SK-N-SH (cell line): Measurements from ENCODE around the gene SPECC1L. TPM values are rescaled to one million over a fixed set of nuclear protein-coding genes. Genes with fewer than 3 reads are reported as not detected.
A peak's percentile ranks its signal among the peaks of the same experiment; 100 is the strongest.

ENCODE experiments used
- CTCF ChIA-PET: fragments of 300-600, 350-600 bp; formaldehyde crosslinking; extraction: SDS; loops from one replicate; lab custom pipeline; 2021; lab: Yijun Ruan, JAX
- POLR2A ChIA-PET: fragments of 350-600 bp; sonication (Branson Sonifier 250); formaldehyde crosslinking; extraction: SDS; loops from one replicate; lab custom pipeline; 2020; ENCODE audit warnings: antibody characterized with exemption, inconsistent platforms; lab: Yijun Ruan, JAX
- DNase-seq: peaks from one replicate; pipeline ENCODE4 v3.0.0; 2012
- H2AFZ ChIP-seq: fragments of 200-600 bp; sonication (generic); 2 replicates; pipeline ENCODE4 v1.8.1; 2016; ENCODE audit warnings: antibody characterized with exemption, mild to moderate bottlenecking, low read depth
- H3F3A ChIP-seq: fragments of 200-600 bp; sonication (generic); replicated peaks from 2 replicates; pipeline ENCODE3; 2016; ENCODE audit warnings: antibody characterized with exemption, mild to moderate bottlenecking; ENCODE audit not compliant: insufficient read depth
- H3K27ac ChIP-seq, 2 experiments: fragments of 200-500 bp in 1 of 2; fragments of 200-600 bp in 1 of 2; sonication (Bioruptor generic) in 1 of 2; sonication (generic), shearing (Covaris generic) in 1 of 2; 2 replicates each; pipeline versions ENCODE4 v1.5.1 to v1.6.1; 2014 to 2016; ENCODE audit warnings: low read depth in 2 of 2, inconsistent platforms in 1 of 2, low read length in 1 of 2, mild to moderate bottlenecking in 1 of 2, mixed read lengths in 1 of 2
- H3K27me3 ChIP-seq: fragments of 200-600 bp; sonication (generic), shearing (Covaris generic); 2 replicates; pipeline ENCODE4 v1.6.1; 2016; ENCODE audit warnings: mixed run types; ENCODE audit not compliant: insufficient read depth
- H3K36me3 ChIP-seq, 2 experiments: fragments of 200-500 bp in 1 of 2; fragments of 200-600 bp in 1 of 2; sonication (Bioruptor generic) in 1 of 2; sonication (generic) in 1 of 2; replicated peaks in 1 of 2; 2 replicates each; pipeline versions ENCODE3 to v1.5.1; 2014 to 2016; ENCODE audit warnings: low read length in 1 of 2, mild to moderate bottlenecking in 1 of 2; ENCODE audit not compliant: insufficient read depth in 2 of 2, control insufficient read depth in 1 of 2
- H3K4me1 ChIP-seq, 2 experiments: fragments of 200-500 bp in 1 of 2; fragments of 200-600 bp in 1 of 2; sonication (Bioruptor generic) in 1 of 2; sonication (generic), shearing (Covaris generic) in 1 of 2; 2 replicates each; pipeline versions ENCODE4 v1.5.1 to v1.6.1; 2014 to 2016; ENCODE audit warnings: low read depth in 1 of 2, low read length in 1 of 2, mixed run types in 1 of 2; ENCODE audit not compliant: insufficient read depth in 2 of 2, control insufficient read depth in 1 of 2
- H3K4me2 ChIP-seq: fragments of 200-600 bp; sonication (generic), shearing (Covaris generic); 2 replicates; pipeline ENCODE4 v1.6.1; 2017; ENCODE audit warnings: mixed run types
- H3K4me3 ChIP-seq, 2 experiments: fragments of 200-500 bp in 1 of 2; fragments of 200-600 bp in 1 of 2; sonication (Bioruptor generic) in 1 of 2; sonication (generic), shearing (Covaris generic) in 1 of 2; 2 replicates each; pipeline versions ENCODE4 v1.5.1 to v1.8.1; 2014 to 2016; ENCODE audit warnings: low read depth in 2 of 2, inconsistent platforms in 1 of 2, low read length in 1 of 2, mild to moderate bottlenecking in 1 of 2, mixed read lengths in 1 of 2, moderate library complexity in 1 of 2
- H3K79me2 ChIP-seq: fragments of 200-600 bp; sonication (generic); 2 replicates; pipeline ENCODE4 v1.8.1; 2017; ENCODE audit warnings: mild to moderate bottlenecking; ENCODE audit not compliant: insufficient read depth
- H3K9ac ChIP-seq: fragments of 200-600 bp; sonication (generic); 2 replicates; pipeline ENCODE4 v1.6.1; 2017; ENCODE audit warnings: mixed run types
- H3K9me2 ChIP-seq: fragments of 200-600 bp; sonication (generic); 2 replicates; pipeline ENCODE4 v1.6.1; 2017; ENCODE audit warnings: mixed run types
- H3K9me3 ChIP-seq: fragments of 200-600 bp; sonication (generic); 2 replicates; pipeline ENCODE4 v1.6.1; 2017; ENCODE audit warnings: mixed run types, mild to moderate bottlenecking, moderate library complexity
- H4K20me1 ChIP-seq: fragments of 200-600 bp; sonication (generic); 2 replicates; pipeline ENCODE4 v1.6.1; 2017; ENCODE audit warnings: mild to moderate bottlenecking, mixed run types; ENCODE audit not compliant: insufficient read depth
- CTCF ChIP-seq: fragments of 200-600 bp; sonication (generic); IDR thresholded peaks from 2 replicates; pipeline ENCODE4 v1.6.1; 2017; ENCODE audit warnings: antibody characterized with exemption, mild to moderate bottlenecking, moderate library complexity
- GABPA ChIP-seq: IDR thresholded peaks from 2 replicates; pipeline ENCODE4 v1.4.0; 2012; ENCODE audit warnings: low read depth, mild to moderate bottlenecking
- GATA2 ChIP-seq: sonication (generic); formaldehyde crosslinking; IDR thresholded peaks from 2 replicates; pipeline ENCODE4 v1.5.0; 2020; ENCODE audit warnings: mild to moderate bottlenecking, missing genetic modification reagents
- MXI1 ChIP-seq: IDR thresholded peaks from 2 replicates; pipeline ENCODE4 v1.6.1; 2012; ENCODE audit warnings: mild to moderate bottlenecking, low read depth, low read length, improper control_type of control experiment
- NFIC ChIP-seq: IDR thresholded peaks from 2 replicates; pipeline ENCODE4 v1.4.0; 2012; ENCODE audit warnings: borderline replicate concordance
- POLR2AphosphoS5 ChIP-seq: IDR thresholded peaks from 2 replicates; pipeline ENCODE4 v1.6.1; 2012; ENCODE audit warnings: low read depth, low read length
- REST ChIP-seq: IDR thresholded peaks from 2 replicates; pipeline ENCODE4 v1.6.1; 2012; ENCODE audit warnings: mild to moderate bottlenecking, low read depth, low read length, moderate library complexity
- SIN3A ChIP-seq: IDR thresholded peaks from 2 replicates; pipeline ENCODE4 v1.6.1; 2012; ENCODE audit warnings: low read depth, mild to moderate bottlenecking, low read length, moderate library complexity, borderline replicate concordance
- USF1 ChIP-seq: IDR thresholded peaks from 2 replicates; pipeline ENCODE4 v1.4.0; 2012; ENCODE audit warnings: low read depth, borderline replicate concordance
- WGBS: methylation state at CpG from one replicate; pipeline ENCODE4 v1.1.6; 2017; ENCODE audit warnings: low lambda C conversion rate; 5-methylcytosine and 5-hydroxymethylcytosine counted together
- polyA plus RNA-seq, 3 experiments: library from polyadenylated mRNA; depleted of rRNA; stranded (reverse); fragments of >200 nt; gene quantifications; 2 replicates each; pipeline ENCODE4 v1.2.3, GENCODE V29; 2012

The SPECC1L gene
- polyA plus RNA-seq, 1 of the 3 experiments (the other 2 are of a cell fraction): 22.9 TPM

GRCh38 chr22:24419475-24419850 lies 148.8 kb downstream of the SPECC1L start:
- Histone ChIP-seq H2AFZ (no peak overlapping the region), H3K9me3 (no peaks in the 10 kb centered on the region), H3K36me3 (peaks cover 2 to 34% of the 10 kb centered on the region in 2 experiments), H3K4me3 (no peak overlapping the region), H3K9ac (no peak overlapping the region), H3K4me1 (peaks cover 0 to 78% of the 10 kb centered on the region in 2 experiments; a peak in 2 of 4 replicates), H3K27me3 (no peaks in the 10 kb centered on the region), H4K20me1 (no peaks in the 10 kb centered on the region), H3K4me2 (no peak overlapping the region)
- CTCF ChIA-PET: interaction anchor here (1.2 to 5.6 kb wide), 3 partner anchors 15 to 103 kb away, joined by 4 to 42 read pairs (median 5); no protein-coding TSS in a partner anchor
- WGBS: 100% methylated on average over 4 of the region's 7 CpGs
- POLR2A ChIA-PET: no interaction called here
- DNase-seq: peak; percentile 16
- TF ChIP-seq GABPA: no peak
- no peak for TF ChIP-seq SIN3A
- no peak for TF ChIP-seq MXI1
- peak; percentile 33; the same call in 1 of the 2 replicates for TF ChIP-seq POLR2AphosphoS5
- TF ChIP-seq, all 33 proteins: peak for 1
- Histone ChIP-seq H3K9me2 (no peaks in the 10 kb centered on the region), H3F3A (peaks cover 4% of the 10 kb centered on the region), H3K79me2 (no peaks in the 10 kb centered on the region), H3K27ac (peak overlapping the region in 1 of 2 experiments; percentile 54; a peak in 1 of 4 replicates)

GRCh38 chr22:24420072-24420976 lies 149.7 kb downstream of the SPECC1L start:
- Histone ChIP-seq H3F3A (peaks cover 4% of the 10 kb centered on the region), H3K9me2 (no peaks in the 10 kb centered on the region), H3K4me3 (no peak overlapping the region), H3K27me3 (no peaks in the 10 kb centered on the region), H3K4me2 (no peak overlapping the region), H3K79me2 (no peaks in the 10 kb centered on the region), H4K20me1 (no peaks in the 10 kb centered on the region), H3K4me1 (peaks cover 0 to 73% of the 10 kb centered on the region in 2 experiments; a peak in 2 of 4 replicates), H3K36me3 (peaks cover 0 to 25% of the 10 kb centered on the region in 2 experiments), H3K9ac (no peak overlapping the region), H2AFZ (no peak overlapping the region), H3K9me3 (no peaks in the 10 kb centered on the region), H3K27ac (peak overlapping the region in 1 of 2 experiments; percentile 54; a peak in 1 of 4 replicates)
- POLR2A ChIA-PET: interaction anchor here (0.9 to 1.4 kb wide), 3 partner anchors 10 to 30 kb away, joined by 3 to 4 read pairs (median 4); no protein-coding TSS in a partner anchor
- TF ChIP-seq POLR2AphosphoS5 (0 out of 2 replicates have a peak, but pooled peaks have one; percentile 11), NFIC (no peak)
- DNase-seq: peak; percentile 56
- 90% methylated on average over 2 of the region's 18 CpGs for WGBS
- CTCF ChIA-PET: interaction anchor here (0.6 to 5.7 kb wide), 12 partner anchors 9 to 117 kb away, joined by 3 to 42 read pairs (median 4); no protein-coding TSS in a partner anchor

- H3F3A ChIP-seq: peaks cover 4% of the 10 kb centered on the region
- H3K27me3 ChIP-seq: no peaks in the 10 kb centered on the region
- no peaks in the 10 kb centered on the region for H3K9me3 ChIP-seq
- no peak overlapping the region for H3K4me2 ChIP-seq
- ChIA-PET POLR2A (interaction anchor here (1.0 to 1.4 kb wide), 2 partner anchors 18 to 30 kb away, joined by 4 read pairs; no protein-coding TSS in a partner anchor), CTCF (interaction anchor here (0.9 to 5.7 kb wide), 14 partner anchors 9 to 105 kb away, joined by 3 to 42 read pairs (median 4); no protein-coding TSS in a partner anchor)
- peaks cover 0 to 74% of the 10 kb centered on the region in 2 experiments; a peak in 2 of 4 replicates for H3K4me1 ChIP-seq
- H4K20me1 ChIP-seq: no peaks in the 10 kb centered on the region
- WGBS: no CpG with 5 or more reads among the region's 11 CpGs
- no peak for DNase-seq
- no peak overlapping the region for H3K9ac ChIP-seq
- H3K79me2 ChIP-seq: no peaks in the 10 kb centered on the region
- H2AFZ ChIP-seq: no peak overlapping the region
- TF ChIP-seq USF1 (no peak), GATA2 (CRISPR knock-in tag) (no peak), NFIC (no peak), REST (no peak), GABPA (no peak), CTCF (no peak)
- H3K4me3 ChIP-seq: no peak overlapping the region
- H3K9me2 ChIP-seq: no peaks in the 10 kb centered on the region
- H3K27ac ChIP-seq: peak overlapping the region in 1 of 2 experiments; percentile 54; a peak in 1 of 4 replicates
- H3K36me3 ChIP-seq: peaks cover 0 to 19% of the 10 kb centered on the region in 2 experiments
Observed at GRCh38 chr22:24420977-24421343, 150.3 kb downstream of the SPECC1L start.
